GM21737 (cell line): ENCODE measurements around the gene IQCE.
A peak's percentile ranks its signal among the peaks of the same experiment; 100 is the strongest.

ENCODE experiments used
- ATAC-seq: cut with Tn5 transposase; IDR thresholded peaks from one replicate; pipeline ENCODE4 v1.9.1; 2021; ENCODE audit warnings: mild to moderate bottlenecking, moderate library complexity; ENCODE audit not compliant: unreplicated experiment

Gene IQCE

DNA sequence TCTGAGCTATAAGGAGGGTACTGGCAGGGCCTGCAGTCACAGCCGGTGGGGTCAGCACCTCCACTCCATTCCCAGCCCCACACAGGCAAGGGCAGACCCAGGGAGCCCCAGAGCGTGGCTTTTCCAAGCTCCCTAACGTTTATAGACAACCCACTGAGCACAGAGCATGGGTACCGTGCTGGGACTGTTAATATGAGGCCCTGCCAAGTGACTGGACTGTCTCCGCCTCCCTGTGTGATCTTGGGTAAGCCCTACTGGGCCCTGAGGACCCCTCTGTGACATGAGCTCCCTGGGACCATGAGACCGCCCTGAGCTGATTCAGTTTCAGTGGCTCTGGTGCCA, 85.4 kb downstream of the IQCE start:
- ATAC-seq, result no peak

GRCh38 chr7:2644562-2645273, 85.9 kb downstream of the IQCE start:
- ATAC-seq, result peak; percentile 34

DNA sequence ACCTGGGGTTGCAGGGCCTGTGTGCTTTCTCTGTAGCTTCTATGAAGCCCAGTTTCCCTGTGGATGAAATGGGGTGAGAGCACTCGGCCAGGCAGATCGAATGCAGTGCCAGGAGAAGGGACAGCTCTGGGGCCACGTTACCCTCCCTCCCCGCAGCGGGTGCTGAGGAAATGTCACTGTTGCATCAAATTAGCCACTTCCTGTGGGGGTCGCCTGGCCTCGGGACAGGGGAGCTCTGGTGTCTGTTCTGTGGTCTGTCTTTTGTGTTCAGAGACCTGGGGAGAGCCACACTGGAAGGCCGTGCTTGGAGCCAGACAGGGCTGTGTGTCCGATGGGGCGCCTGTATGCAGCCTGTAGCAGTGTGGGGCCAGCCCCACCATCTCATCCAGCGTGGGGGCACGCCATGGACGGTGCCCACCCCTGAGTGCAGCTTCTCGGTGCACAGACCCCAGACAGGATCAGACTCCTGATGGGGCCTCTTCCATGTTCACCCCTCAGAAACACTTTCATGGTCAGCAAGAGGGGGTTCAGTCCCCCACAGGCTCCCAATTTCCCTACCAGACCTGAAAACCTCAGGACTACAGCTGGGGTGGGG, 86.6 kb downstream of the IQCE start:
- ATAC-seq, result peak; percentile 51

DNA sequence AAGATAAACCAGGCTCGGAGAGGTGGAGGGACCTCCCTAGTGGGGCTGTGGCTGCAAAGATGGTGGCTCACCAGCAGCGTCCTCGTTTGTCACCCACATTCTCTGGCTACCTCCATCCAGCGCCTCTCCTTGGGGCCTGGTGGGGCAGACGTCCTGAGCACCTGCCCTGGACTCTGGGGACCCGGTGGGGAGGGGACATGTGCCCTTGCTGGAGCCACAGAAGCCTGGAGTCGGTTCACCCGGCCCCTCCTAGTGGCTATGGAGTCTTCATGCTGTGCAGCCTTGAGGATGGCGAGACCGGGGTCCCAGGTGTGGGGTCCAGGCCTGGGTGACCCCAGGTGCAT, 87.5 kb downstream of the IQCE start:
- no peak for ATAC-seq

DNA sequence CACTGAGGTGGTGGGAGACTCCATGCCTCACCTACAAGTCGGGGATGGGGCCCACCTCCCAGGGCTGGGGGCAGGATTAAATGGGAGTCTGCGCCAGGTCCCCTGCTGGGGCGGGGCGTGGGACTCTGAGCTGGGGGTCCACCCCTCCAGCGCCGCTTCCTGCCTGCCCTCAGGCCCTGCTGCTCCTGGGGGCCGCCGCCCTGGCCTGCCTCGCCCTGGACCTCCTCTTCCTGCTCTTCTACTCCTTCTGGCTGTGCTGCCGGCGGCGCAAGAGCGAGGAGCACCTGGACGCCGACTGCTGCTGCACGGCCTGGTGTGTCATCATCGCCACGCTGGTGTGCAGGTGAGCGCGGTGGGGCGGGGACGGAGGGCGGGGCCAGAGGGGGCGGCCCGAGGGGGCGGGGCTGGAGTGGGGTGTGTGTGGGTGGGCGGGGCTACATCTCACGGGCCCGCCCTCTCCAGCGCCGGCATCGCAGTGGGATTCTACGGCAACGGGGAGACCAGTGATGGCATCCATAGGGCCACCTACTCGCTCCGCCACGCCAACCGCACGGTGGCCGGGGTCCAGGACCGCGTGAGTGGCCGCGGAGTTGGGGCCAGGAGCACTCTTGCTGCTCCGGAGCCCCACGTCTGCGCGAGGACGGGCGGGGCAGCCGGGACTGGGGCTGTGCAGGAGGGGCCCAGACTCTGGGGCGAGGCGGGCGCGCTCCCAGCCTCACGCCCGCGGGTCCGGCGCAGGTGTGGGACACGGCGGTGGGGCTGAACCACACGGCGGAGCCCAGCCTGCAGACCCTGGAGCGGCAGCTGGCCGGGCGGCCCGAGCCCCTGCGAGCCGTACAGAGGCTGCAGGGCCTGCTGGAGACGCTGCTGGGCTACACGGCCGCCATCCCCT, 88.1 kb downstream of the IQCE start:
- ATAC-seq, result no peak

DNA sequence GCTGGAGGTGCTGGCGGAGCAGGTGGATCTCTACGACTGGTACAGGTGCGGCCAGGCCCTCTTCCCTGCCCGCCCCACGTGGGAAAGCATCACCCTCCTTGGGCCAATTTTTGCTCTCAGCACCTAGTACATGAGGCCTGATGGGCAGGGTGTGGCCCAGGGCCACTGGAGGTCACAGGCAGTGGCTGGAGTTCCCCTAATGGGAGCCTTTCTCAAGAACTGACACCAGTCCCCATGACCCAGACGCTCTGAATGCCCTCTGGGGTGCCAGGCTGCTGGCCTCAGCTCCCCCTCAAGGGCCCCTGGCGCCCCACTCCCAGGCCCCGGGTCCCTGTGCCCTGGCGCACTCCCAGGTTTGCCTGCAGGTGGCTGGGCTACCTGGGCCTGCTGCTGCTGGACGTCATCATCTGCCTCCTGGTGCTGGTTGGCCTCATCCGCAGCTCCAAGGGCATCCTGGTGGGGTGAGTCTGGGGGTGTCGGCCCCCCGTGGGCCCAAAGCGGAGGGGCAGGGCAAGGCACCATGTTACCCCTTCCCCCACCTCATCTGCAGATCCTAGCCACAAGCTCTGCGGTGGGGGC, 88.9 kb downstream of the IQCE start:
- ATAC-seq, result no peak

GRCh38 chr7:2649139-2649838, 90.5 kb downstream of the IQCE start:
- no peak for ATAC-seq

DNA sequence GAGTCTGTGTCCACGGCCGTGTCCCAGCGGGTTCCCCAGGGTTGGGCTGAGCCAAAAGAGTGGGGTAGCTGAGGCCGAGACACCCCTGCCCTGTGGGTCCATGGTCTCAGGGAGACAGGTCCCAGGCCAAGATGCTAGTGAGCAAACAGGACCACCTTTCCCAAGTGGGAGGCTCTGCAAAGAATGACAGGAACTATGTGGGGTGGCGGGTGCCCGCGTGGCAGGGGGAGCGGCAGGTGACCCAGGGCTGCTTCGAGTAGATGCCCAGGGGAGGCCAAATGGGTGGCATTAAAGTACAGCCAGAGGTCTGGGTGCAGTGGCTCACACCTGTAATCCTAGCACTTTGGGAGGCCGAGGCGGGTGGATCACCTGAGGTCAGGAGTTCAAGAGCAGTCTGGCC, 91.2 kb downstream of the IQCE start:
- no peak for ATAC-seq

DNA sequence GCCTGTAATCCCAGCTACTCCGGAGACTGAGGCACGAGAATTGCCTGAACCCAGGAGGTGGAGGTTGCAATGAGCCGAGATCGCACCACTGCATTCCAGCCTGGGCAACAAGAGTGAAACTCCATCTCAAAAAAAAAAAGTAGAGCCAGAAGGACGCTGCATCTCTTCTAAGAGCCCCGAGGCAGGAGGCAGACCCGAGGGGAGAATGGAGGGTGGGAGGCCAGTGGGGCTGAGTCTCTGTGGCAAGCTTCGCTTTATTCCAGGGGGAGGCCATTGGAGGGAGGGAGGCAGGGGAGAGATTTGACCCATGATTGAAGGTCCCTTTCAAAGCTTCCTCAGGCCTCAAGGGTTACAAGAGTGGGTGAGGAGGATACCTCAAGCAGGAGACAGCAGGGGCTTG, 91.7 kb downstream of the IQCE start:
- no peak for ATAC-seq

- ATAC-seq, result no peak
These were observed 92.6 kb downstream of the IQCE start for GRCh38 chr7:2651336-2651735.

- no peak for ATAC-seq
These were observed 93.3 kb downstream of the IQCE start for GRCh38 chr7:2651847-2652735.

DNA sequence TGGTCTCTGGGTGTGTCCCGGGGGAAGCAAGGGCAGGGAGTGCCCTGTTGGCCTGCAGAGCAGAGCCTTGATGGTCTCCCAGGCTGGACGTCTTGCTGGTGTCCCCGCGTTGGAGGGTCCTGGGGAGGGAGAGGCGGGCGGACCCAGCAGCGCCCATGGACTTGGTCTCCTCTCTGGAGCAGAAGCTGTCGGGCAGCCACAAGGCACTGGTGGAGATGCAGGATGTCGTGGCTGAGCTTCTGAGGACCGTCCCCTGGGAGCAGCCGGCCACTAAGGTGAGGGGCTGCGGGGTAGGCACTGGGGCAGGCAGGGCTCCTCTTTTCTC, 93.9 kb downstream of the IQCE start:
- no peak for ATAC-seq

GRCh38 chr7:2654059-2654458, 95.3 kb downstream of the IQCE start:
- no peak for ATAC-seq

- no peak for ATAC-seq
These were observed 97.3 kb downstream of the IQCE start for GRCh38 chr7:2655870-2656614.

- ATAC-seq, result no peak
These were observed 98.4 kb downstream of the IQCE start for GRCh38 chr7:2657208-2657607.

DNA sequence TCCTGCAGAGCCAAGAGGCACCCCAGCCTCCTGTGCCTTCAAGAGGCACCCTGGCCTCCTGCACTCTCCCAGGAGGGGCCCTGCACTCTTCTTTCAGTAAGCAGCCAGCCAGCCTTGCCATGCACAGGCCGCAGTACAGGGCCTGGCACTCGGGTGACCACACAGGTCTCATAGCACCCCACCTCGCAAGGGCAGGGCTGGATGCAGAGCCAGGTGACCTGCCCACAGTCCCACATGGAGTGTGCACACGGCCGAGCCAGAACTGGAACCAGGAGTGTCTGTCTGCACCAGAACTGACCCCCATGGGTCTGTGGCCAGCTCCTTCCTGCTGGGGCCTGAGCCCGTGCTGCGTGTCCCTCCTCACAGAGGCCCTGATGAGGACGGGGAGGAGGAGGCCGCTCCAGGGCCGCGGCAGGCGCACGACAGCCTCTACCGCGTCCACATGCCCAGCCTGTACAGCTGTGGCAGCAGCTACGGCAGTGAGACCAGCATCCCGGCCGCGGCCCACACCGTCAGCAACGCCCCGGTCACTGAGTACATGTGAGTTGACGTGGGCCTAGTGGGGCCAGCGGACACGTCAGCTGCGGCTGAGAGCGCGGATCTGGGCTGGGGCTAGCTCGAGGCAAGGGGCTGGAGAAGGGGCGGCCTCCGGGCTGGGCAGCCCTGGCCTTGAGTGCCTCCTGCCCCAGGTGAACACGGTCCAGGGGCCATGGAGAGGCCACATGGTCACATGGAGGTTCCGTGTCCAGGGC, 99.3 kb downstream of the IQCE start:
- no peak for ATAC-seq

DNA sequence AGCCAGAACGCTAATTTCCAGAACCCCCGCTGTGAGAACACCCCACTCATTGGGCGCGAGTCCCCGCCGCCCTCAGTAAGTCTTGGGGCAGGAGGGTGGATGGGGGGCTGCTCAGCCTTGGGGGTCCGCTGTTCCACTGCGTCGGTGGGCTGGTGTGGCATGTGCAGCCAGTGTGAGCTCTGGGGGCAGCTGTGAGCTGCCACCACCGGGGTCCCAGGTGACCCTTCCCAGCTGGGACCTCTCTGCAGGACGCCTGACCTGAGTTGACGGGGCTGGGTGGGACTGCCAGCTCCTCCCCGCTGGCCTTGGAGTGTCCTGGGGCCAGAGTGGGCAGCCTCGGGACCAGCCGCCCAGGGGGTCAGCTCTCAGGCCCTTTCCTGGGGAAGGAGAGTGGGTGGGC, 100.2 kb downstream of the IQCE start:
- ATAC-seq, result no peak

- no peak for ATAC-seq
These were observed 101.0 kb downstream of the IQCE start for GRCh38 chr7:2659556-2660358.
